Erythroblast (primary cell): ENCODE measurements around the gene FRK.
A peak's percentile ranks its signal among the peaks of the same experiment; 100 is the strongest.

Experiments
- DNase-seq, 2 experiments: peaks; one replicate each; lab custom pipeline; 2025; lab: John Stamatoyannopoulos, UW
- GATA1 ChIP-seq: IDR thresholded peaks from 2 replicates; pipeline ENCODE4 v1.6.1; 2011; ENCODE audit warnings: low read depth, mild to moderate bottlenecking, control low read depth, low read length, moderate library complexity
- POLR2A ChIP-seq: IDR thresholded peaks from 2 replicates; pipeline ENCODE4 v1.6.1; 2011; ENCODE audit warnings: mild to moderate bottlenecking, low read length

FRK gene

DNA sequence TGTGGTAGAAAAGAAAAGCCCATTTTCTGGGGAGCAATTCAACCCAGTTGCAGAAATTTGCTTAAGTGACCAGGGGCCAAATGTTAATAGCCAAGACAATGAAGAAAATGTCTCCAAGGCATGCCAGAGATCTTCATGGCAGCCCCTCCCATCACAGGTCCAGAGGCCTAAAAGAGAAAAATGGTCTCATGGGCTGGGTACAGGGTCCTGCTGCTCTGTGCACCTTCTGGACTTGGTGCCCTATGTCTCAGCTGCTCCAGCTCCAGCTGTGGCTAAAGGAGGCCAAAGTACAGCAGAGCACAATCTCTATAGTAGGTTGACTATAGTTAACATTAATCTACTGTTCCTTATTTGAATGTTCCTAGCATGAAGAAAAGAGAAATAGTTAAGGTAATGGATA, 44.7 kb downstream of the FRK start:
- no peak for DNase-seq

DNA sequence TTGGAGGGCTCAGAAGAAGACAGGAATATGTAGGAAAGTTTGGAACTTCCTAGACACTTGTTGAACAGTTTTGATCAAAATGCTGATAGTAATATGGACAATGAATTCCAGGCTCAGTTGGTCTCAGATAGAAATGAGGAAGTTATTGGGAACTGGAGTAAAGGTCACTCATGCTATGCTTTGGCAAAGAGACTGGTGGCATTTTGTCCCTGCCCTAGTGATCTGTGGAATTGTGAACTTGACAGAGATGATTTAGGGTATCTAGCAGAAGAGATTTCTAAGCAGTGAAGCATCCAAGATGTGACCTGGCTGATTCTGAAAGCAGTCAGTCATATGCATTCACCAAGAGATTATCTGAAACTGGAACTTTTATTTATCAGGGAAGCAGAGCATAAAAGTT, 45.1 kb downstream of the FRK start:
- DNase-seq: no peak

More for the DNA sequence above, 44.7 kb downstream of the FRK start:
- no peak for TF ChIP-seq GATA1
- no peak for TF ChIP-seq POLR2A

GRCh38 chr6:116012951-116013350, 47.7 kb downstream of the FRK start:
- TF ChIP-seq POLR2A: no peak
- TF ChIP-seq GATA1: no peak
- DNase-seq: no peak

More for the DNA sequence above, 45.1 kb downstream of the FRK start:
- no peak for TF ChIP-seq GATA1
- no peak for TF ChIP-seq POLR2A

DNA sequence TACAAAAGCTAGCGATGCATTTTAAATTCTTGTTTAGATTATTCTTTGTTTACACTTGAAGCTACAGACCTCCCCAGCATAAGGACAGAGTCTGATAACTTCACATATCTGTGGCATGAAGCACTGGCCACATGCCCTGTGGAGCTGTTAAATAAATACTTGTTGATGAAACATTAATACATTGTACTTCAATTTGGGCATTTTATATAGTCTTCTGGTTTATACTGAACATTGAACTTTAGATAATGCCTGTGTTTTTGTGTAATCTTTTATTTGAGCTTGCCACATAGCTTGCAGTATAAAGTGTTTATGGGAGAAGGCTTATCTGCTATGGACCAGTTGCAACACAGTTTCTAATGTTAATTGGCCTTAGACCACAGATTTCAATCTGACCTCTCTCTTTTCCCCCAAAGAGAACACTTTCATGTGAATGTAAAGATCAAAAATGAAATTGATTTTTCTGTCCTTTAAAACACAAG, 48.2 kb downstream of the FRK start:
- DNase-seq: no peak
- TF ChIP-seq GATA1: no peak
- TF ChIP-seq POLR2A: no peak

- TF ChIP-seq GATA1: no peak
- no peak for TF ChIP-seq POLR2A
- DNase-seq: no peak
Measured at GRCh38 chr6:116011520-116011919, 49.2 kb downstream of the FRK start.

DNA sequence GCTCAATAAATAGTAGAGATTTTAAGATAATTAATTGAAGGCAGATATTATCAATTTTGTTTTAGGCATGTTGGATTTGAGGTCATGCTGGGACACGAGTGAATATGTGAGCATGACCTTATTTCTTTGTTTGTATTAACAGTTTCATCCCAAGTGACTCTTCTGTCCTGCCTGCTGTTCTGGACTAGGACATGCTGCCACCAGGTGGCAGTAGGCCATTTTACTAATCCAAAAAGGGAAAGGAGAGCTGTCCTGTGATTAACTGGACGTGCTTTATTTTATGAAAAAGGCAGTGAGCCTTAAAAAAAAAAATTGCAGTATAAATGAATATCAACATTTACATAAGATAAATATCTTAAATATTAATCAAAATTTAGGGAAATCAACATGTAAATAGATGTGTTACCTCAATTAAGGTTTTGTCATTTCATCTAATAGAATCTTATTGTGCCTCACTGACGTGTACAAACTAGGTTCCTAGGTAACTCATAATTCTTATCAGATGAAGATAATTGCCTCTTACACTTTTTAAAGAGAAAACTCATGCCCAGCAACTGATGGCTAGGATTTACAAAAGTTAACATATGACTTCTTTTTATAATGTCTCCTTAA, 49.8 kb downstream of the FRK start:
- peak; percentile 53 to 66 for DNase-seq
- TF ChIP-seq GATA1 (no peak), POLR2A (no peak)

DNA sequence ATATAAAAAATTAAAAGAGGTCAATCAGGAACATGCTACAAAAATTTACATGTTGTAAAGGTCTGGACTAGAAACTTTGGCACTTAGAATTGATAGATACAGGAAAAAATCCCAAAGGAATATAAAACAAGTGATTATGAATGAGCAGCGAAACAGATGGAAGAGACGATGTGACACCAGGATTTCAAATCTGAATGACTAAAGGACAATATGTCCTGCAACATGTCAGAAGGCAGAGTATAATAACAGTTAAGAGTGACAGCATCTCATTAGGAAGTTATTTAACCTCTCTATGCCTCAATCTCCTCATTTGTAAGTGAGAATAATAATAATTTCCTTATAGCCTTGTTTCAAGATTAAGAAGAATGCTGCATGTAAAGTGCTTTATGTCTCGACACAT, 50.3 kb downstream of the FRK start:
- TF ChIP-seq GATA1: no peak
- TF ChIP-seq POLR2A: no peak

GRCh38 chr6:116008470-116009243, 52.0 kb downstream of the FRK start:
- TF ChIP-seq POLR2A (no peak), GATA1 (no peak)
- DNase-seq: no peak

More for the DNA sequence above, 50.3 kb downstream of the FRK start:
- DNase-seq: no peak

- no peak for TF ChIP-seq GATA1
- no peak for TF ChIP-seq POLR2A
- no peak for DNase-seq
Measured at GRCh38 chr6:116004841-116005815, 55.6 kb downstream of the FRK start.

GRCh38 chr6:116003668-116004067, 57.0 kb downstream of the FRK start:
- TF ChIP-seq POLR2A (no peak), GATA1 (no peak)
- DNase-seq: no peak

- no peak for TF ChIP-seq POLR2A
- no peak for TF ChIP-seq GATA1
- no peak for DNase-seq
Measured at GRCh38 chr6:116002756-116003155, 57.9 kb downstream of the FRK start.

- TF ChIP-seq POLR2A (no peak), GATA1 (no peak)
- DNase-seq: no peak
Measured at GRCh38 chr6:115999235-115999634, 61.5 kb downstream of the FRK start.

- TF ChIP-seq GATA1 (no peak), POLR2A (no peak)
- no peak for DNase-seq
Measured at GRCh38 chr6:115997990-115998585, 62.6 kb downstream of the FRK start.
